GM11168 (cell line): ENCODE data around the gene FAU.
"Not testable (repeated sequence)": the region's sequence is repeated elsewhere in the genome, so short reads cannot be mapped to it uniquely, and the experiment has no call there.

Experiments
- in situ Hi-C: fragments of 300-500 bp; cut with MboI; formaldehyde crosslinking; loops from one replicate; pipeline ENCODE4 v1.12.0; 2022; ENCODE audit warnings: low sequenced_read_pairs; ENCODE audit not compliant: unreplicated experiment

The FAU gene

DNA sequence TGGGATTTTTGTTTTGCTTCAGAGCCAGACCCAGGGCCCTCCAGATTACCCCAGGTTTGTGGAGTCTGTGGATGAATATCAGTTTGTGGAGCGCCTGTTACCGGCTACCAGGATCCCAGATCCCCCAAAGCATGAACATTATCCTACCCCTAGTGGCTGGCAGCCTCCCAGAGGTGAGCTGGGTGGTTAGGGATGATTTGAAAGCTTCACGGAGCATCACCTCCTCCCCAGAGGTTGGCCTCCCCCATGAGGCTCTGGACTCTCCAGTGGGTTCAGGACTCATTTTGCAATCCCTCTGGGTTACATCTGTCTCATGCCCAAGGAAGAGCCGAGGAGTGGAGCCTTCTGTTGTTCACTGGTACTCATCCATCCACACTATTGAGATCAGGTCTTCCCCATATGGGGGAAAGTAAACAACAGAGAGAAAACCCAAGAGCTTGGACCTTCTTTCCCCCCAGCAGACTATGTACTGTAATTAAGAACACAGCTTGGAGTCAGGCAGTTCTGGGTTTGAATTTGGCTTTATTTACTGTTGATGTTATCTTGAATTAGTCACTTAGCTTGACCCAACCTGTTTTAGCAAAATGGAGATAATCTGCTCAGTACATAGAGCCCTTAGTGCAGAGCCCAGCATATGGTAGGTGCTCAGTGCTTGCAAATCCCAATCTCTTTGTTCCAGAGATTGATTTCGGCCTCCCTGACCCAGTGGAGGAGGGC is 2.7 kb upstream of the FAU start:
- in situ Hi-C loops, result no loop called here

DNA sequence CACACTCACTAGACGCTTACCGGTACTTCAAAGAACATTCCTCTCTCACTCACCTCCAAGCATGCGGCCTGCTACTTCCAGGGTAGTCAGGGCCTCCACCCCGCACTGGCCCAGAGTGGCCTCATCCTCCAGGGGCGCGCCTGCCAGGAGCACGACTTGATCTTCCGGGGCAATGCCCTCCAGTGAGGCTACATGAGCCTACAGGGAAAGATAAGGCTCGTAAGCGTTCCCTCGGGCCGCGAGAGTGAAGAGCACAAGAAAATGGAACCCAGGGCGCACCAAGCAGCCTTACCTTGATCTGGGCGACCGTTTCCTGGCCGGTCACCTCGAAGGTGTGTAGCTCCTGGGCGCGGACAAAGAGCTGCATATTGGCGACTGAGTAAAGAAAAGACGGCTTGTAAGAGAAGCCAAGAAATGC is 478 bp downstream of the FAU start:
- in situ Hi-C loops, result no loop called here

DNA sequence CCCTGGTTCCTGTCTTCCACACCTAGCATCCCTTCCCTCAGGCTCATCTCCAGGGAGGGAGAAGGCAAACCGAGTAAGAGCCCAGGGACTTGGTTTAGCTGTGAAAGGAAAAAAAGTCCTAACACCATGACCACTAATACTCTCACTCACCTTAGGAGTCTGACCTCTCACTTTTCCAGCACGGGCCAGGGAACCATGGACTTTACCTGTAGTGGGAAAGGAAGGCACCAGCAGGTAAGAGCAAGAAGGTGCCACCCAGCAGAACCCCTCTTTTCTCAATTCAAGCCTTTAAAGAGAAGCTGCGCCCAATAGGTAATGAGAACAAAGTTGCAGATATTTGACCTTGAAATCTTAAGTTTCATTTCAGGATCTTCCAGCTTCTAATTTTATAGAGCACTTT is 1.1 kb downstream of the FAU start:
- in situ Hi-C loops, result no loop called here

DNA sequence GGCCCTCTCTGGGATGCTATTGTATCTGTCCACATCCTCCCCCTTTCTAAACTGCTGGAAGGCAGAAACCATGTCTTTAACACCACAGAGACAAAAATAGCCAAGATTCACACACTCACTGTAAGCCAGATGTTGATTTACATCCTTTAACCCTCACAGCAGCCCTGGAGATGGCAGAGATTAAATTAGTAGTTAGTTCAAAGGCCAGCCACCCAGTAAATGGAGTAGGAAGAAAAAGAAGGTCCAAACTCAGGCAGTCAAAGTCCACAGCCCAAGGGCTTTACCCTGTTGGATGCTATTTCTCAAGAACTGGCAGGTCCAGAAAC is 2.3 kb downstream of the FAU start:
- in situ Hi-C loops, result no loop called here

DNA sequence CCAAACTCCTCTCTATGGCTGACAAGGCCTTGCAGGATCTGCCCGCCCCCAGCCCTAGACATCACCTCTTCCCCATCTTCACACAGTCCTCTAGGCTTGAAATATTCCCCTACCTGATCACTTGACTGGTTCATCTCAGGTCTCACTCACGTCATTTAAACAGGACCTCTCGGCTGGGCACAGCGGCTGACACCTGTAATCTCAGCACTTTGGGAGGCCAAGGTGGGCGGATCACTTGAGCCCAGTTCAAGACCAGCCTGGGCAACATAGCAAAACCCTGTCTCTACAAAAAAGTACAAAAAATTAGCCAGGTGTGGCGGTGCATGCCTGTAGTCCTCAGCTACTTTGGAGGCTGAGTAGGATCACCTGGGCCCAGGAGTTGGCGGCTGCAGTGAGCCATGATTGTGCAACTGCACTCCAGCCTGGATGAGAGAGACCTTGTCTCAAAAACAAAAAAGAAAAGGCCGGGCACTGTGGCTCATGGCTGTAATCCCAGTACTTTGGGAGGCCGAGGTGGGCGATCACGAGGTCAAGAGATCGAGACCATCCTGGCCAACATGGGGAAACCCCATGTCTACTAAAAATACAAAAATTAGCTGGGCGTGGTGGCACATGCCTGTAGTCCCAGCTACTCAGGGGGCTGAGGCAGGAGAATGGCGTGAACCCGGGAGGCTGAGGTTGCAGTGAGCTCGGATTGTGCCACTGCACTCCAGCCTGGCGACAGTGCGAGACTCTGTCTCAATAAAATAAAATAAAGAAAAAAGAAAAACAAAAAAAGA is 2.9 kb downstream of the FAU start:
- in situ Hi-C loops, result not testable (repeated sequence)

DNA sequence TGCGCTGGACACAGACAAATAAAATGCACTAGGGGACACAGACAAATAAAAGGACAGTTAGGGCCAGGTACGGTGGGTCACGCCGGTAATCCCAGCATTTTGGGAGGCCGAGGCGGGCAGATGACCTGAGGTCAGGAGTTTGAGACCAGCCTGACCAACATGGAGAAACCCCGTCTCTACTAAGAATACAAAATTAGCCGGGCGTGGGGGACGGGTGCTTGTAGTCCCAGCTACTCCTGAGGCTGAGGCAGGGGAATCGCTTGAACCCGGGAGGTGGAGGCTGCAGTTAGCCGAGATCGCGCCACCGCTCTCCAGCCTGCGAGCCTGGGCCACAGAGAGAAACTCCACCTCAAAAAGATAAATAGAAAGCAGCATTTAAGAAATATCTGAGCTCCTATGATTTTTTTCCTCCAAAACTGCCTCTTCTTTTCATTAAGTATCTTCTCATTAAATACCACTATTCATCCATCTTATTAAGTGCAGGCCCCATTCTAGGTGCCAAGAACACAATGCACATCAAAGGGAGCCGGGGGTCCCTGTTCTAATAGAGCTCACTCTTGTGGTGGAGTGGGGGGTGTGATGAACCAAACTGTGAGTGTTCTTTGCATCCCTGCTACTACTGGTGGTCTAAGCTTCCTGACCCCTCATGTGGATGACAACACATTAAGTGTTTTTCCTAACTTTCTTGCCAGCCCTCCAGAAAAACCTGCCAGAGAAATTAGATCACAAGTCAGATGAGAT is 3.7 kb downstream of the FAU start:
- in situ Hi-C loops, result no loop called here

DNA sequence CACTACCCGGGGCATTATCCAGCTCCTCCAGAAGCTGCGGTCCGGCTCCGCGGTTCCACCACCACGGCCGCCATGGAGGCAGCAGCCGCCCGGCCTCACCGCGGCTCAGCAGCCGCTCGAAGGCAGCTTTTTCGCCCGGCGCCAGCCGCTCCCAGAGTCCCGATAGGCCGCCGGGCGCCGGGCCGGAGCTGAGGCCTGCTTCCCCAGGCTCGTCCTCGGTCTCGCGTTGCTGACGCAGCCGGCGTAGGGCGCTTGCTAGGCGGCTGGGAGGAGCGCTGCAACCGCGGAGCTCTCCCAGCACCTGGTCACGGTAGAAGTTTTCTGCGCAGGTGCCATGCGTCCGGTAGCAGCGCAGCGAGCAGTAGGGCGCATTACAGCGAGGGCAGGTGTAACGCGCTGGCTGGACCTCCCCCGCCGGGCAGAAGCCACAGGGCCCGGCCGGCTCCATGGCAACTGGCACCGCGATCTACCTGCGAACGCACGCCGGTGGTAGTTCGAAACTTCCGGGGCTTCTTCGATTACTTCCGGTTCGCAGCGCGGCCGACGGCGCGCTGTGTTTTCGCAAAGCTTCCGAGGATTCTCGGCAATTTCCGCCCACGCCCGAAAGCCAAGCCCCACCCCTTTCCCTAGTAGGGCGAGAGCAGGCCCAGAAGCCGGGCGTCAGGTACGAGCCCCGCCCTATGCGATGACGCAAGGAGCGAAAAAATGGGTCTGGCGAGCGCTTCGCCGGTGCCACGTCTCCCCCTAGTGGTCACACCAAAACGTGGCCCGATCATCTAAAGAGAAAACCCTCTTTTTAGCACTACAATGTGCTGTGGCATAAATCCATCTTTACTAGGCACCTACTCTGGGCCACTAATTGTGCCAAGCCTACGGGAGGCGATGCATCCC is 4.5 kb downstream of the FAU start, which contains the start of gene ZNHIT2:
TSS of gene ZNHIT2 (minus strand) at position 496 of the 891 bp plus-strand sequence. CDS start at position 448, 48 bp downstream.
- in situ Hi-C loops, result no loop called here

DNA sequence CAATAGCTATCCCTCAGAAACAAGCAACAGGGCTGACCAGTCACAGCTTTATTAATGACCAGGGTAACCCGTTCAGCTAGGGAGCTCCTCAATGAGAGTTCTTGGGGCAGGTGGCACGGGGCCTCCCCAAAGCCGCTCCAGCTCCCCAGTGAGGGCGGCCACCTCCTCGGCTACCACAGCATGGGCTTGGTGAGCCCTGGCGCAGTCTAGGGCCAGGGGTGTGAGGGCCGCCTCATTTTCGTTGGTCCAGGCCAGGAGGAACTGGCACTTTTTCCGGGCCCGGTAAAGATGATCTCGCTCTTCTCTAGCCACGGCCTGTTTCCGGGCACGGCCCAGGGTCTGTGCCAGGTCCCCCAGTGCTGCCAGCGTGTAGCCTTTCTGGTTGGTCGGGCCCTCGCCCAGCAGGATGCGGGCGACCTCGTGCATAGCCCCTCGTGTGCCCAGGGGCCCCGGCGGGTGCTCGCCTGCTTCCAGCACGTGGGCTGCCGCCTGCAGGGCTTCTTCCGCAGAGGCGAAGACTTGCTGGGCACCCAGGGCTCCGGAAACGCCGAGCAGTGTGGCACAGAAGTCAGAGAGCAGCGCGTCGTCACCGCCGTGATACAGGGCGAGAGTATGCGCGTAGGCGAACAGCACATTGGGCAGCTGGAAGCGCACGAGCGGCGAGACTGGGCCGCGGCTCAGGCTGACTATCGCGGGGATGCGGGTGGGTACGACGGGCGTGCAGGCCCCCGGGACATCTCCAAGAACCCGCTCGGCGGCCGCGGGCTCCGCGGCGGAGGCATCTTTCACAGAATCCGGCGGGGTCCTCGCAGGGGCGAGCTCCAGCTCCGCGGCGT is 5.3 kb downstream of the FAU start:
- in situ Hi-C loops, result no loop called here

DNA sequence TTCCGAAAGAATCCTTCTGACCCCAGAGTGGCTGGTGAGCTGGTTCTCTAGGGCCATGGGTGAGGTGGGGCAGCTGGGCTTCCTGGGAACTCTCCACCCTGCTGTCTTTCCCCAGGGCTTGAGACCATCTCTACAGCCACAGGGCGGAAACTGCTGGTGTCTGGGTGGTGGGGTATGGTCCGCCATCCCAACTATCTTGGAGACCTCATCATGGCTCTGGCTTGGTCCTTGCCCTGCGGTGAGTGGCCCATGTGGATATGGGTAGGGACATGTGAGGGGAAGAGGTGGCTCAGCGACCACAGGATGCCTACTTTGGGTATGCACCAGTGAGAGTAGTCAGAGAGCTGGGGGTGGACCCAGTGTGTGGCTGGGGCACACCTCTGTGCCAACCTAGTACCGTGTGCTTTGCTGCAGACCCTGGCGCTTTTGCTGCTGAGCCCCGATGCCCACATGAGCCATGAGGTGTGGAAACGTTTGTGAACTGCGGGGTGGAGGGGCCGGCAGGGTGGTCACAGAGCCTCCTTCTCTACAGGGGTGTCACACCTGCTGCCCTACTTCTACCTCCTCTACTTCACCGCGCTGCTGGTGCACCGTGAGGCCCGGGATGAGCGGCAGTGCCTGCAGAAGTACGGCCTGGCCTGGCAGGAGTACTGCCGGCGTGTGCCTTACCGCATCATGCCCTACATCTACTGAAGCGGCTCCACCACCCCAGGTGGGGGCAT is 6.4 kb downstream of the FAU start:
- in situ Hi-C loops, result no loop called here

DNA sequence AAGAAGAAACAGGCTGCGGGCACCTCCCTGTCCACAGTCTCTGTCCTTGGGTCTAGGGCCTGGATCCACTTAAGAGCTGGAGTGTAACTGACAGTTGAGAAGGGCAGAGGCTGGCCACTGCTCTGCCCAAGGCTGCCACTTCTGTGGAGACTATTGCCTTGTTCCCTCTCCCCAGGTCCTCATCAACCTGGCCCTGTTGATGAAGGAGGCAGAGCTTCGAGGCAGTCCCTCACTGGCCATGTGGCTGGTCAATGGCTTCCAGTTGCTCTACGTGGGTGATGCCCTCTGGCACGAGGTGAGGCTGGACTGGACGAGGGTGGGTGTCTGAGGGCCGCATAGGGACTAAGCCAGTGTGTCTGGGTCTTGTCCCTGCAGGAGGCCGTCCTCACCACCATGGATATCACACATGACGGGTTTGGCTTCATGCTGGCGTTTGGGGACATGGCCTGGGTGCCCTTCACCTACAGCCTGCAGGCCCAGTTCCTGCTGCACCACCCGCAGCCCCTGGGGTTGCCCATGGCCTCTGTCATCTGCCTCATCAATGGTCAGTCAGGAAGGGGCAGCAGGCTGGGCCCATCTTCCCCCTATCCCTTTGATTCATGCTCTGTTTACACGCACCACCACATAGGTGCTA is 7.3 kb downstream of the FAU start:
- in situ Hi-C loops, result no loop called here

DNA sequence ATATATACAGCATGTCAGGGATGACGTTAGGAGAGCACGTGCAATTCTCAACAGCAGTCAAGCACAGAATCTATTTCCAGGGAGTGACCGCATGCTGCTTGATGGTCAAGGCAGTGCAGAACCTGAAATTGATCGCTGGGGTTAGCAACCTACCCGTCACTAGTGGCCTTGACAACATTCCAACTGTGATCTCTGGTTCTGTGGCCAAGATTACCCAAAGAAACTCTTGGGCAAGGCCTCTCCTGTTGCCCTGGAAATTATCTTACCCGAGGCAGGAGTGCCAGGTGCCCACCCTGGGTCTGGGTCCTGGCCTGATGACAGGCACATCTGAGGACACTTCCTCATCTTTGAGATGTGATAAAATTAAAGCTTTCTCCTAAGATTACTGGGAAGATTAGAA is 8.1 kb downstream of the FAU start:
- in situ Hi-C loops, result no loop called here

DNA sequence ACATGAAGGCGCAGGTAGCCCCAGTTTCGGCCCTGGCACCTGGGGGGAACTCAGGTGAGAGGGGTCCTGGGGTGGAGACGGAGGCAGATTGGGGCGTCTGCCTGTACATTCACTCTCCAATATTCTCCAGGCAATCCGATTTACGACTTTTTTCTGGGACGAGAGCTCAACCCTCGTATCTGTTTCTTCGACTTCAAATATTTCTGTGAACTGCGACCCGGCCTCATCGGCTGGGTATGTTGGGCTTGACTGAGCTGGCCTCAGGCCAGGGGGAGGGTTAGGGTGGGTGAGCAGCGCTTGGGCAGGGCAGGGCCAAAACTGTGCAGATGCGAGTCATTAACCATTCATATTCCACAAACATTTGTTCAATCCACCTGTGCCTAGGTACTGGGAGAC is 8.6 kb downstream of the FAU start:
- in situ Hi-C loops, result no loop called here

DNA sequence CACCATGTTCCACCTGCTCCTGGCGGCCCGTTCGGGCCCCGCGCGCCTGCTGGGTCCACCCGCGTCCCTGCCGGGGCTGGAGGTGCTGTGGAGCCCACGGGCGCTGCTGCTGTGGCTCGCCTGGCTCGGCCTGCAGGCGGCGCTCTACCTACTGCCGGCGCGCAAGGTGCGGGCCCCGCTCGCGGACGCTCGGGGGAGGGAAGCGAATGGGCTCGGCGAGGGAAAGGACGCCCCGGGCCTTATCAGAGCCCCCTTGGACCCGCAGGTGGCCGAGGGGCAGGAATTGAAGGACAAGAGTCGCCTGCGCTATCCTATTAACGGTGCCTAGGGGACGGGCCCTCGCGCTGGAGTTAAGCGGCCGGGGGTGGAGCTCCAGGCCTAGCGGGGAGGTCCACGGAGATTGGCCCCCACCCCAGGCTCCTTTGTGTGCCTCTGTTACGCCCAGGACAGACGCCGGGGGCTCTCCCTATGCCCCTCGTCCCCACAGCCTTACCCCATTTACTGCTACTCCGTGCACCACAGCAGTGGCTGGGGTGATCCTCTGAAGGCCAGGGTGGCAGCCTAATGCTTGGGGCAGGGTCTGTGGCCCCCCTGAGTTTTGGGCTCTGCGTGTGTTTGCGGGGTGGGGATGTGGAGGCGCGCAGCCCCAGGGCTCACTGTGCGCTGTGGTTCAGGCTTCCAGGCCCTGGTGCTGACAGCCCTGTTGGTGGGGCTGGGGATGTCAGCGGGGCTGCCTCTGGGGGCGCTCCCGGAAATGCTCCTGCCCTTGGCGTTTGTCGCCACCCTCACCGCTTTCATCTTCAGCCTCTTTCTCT is 9.2 kb downstream of the FAU start:
- in situ Hi-C loops, result no loop called here

DNA sequence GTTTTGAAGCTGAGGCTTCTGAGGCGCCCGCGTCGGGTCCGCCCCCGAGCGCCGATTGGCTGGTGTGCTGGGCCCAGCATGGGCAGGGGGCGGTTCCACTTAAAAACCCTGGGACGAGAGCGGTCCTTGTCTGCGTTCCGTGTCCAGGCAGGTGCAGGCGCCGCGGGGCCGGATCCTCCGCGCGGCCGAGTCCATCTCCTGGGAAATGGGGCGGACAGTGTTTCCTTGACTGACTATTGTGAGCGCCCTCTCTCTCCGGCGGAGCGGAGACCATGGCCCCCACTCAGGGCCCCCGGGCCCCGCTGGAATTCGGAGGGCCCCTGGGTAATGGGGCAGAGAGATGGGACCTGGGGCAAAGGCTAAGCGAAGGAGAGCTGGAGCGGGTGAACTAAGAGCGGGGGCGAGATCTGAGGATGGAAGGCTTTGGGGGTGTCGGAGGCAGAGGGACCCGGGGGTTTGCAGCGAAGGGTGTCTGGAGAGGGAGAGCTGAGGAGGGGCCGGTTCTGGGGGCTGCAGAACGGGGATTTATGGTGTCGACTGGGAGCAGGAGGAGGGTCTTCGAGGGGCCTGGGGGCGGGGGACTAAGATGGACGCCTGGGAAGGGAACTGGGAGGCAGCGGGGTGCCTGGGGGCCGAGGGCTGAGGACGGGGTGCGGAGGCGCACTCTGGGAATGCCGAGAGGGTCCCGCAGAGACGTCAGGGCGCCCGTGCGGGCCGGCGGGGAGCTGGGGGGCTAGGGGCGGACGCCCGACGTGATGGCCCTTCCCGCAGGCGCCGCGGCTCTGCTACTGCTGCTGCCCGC is 10.0 kb downstream of the FAU start, which contains the start of gene TM7SF2:
TSS of gene TM7SF2 (plus strand) at position 129 of the 802 bp plus-strand sequence. CDS start at position 273, 144 bp downstream.
- in situ Hi-C loops, result no loop called here

DNA sequence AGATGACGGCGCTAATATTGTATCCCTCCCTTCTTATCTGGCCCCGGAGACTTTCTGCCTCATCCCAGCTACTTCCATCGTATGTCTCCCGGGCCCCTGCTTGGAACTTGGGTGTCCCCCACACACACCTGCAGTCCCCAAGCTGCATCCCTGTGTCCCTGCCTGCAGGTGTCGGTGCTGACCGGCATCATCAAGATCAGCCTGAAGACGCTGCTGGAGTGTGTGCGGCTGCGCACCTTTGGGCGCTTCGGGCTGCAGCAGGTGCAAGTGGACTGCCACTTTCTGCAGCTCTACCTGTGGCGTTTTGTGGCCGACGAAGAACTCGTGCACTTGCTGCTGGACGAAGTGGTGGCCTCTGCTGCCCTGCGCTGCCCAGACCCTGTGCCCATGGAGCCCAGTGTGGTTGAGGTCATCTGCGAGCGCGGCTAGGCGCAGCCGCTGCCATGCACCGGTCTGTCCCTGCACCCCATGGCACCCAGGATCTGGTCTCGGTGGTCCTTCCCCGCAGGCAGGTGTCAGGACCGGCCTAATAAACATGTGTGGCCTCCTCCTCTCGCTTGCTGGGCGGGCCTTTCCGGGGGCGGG is 10.7 kb downstream of the FAU start:
- in situ Hi-C loops, result no loop called here

DNA sequence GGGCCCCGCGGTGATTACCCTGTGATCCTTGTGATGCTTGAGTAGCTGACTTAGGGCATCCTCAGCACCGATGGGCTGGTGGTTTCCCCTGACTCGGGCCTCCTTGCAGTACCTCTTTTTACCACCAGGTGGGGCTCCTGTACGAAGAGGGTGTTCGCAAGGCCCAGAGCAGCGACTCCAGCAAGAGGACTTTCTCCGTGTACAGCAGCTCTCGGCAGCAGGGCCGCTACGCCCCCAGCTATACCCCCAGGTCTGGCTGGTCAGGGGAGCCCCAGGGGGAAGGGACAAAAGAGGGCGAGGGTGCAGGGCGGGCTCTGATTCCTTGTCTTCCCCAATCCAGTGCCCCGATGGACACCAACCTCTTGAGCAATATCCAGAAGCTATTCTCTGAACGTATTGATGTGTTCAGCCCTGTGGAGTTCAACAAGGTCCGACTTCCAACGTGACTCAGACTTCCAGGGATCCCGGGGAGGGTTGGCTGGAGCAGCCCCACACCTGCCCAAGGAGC is 11.5 kb downstream of the FAU start:
- in situ Hi-C loops, result no loop called here
